D721Med (cell line): ENCODE results near the gene TTC29.

Experiments
- DNase-seq: peaks from one replicate; pipeline ENCODE4 v3.0.0; 2011; ENCODE audit warnings: low spot score; ENCODE audit not compliant: insufficient read length
- FAIRE-seq: peaks from 2 replicates; lab custom pipeline; 2011; peaks lifted over from hg19 to GRCh38; lab: Jason Lieb, UNC
- TF ChIP-seq, protein P1 (sequence below): IDR thresholded peaks from 2 replicates; pipeline ENCODE4 v1.5.1; 2012; ENCODE audit warnings: mild to moderate bottlenecking, control low read depth; ENCODE audit not compliant: insufficient read depth; ENCODE audit errors: missing control alignments

Gene TTC29

DNA sequence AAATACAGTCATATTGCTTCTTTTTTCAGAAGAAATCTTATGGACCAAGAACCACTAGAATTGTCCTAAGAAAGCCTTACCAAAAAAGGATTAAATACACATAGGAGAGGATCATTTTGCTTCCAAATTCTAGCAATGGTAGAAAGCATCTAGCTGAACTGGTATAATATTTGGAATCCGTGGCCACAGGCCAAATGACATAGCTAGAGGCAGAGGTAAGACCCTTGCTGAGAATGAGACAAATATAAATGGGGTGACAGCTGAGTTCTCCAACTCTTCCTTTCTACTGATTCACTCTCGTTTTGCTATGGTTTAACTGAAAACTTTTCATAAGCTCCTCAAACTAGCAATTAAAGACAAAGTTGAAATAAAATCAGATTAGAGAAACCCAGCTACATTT lies 150.0 kb downstream of the TTC29 start:
- no peak for FAIRE-seq
- no peak for DNase-seq
- TF ChIP-seq, protein P1, sequence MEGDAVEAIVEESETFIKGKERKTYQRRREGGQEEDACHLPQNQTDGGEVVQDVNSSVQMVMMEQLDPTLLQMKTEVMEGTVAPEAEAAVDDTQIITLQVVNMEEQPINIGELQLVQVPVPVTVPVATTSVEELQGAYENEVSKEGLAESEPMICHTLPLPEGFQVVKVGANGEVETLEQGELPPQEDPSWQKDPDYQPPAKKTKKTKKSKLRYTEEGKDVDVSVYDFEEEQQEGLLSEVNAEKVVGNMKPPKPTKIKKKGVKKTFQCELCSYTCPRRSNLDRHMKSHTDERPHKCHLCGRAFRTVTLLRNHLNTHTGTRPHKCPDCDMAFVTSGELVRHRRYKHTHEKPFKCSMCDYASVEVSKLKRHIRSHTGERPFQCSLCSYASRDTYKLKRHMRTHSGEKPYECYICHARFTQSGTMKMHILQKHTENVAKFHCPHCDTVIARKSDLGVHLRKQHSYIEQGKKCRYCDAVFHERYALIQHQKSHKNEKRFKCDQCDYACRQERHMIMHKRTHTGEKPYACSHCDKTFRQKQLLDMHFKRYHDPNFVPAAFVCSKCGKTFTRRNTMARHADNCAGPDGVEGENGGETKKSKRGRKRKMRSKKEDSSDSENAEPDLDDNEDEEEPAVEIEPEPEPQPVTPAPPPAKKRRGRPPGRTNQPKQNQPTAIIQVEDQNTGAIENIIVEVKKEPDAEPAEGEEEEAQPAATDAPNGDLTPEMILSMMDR, result no peak

DNA sequence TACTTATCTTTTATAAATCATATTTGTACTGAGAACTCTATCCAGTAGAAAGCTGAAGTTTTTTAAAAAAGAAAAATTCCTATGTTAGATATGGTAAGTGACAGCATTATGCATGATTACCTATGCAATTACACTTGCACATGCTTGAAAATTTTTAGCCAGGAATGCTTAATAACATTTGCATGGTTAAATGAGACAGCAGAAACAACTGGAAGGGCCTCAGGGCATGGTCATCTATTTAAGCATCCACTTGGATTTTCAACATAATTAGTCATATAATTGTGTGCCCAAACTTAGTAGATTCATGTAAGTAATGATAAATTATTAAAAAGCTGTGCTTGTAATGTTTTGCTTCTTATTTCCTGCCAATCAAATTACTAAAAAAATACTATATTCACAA lies 151.9 kb downstream of the TTC29 start:
- FAIRE-seq (no peak), DNase-seq (no peak)
- TF ChIP-seq, protein P1, result no peak

DNA sequence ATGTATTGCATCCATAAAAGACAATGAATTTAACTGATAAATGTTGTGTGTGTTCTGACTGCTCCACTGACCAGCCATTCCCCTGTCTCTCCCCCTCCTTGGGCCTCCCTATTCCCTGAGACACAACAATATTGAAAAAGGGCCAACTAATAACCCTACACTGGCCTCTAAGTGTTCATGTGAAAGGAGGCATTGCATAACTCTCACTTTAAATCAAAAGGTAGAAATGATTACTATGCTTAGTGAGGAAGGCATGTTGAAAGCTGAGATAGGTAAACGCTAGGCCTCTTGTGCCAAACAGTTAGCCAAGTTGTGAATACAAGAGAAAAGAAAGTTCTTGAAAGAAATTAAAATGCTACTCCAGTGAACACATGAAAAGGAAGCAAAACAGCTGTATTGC lies 154.2 kb downstream of the TTC29 start:
- FAIRE-seq (no peak), DNase-seq (no peak)
- TF ChIP-seq, protein P1, result no peak

DNA sequence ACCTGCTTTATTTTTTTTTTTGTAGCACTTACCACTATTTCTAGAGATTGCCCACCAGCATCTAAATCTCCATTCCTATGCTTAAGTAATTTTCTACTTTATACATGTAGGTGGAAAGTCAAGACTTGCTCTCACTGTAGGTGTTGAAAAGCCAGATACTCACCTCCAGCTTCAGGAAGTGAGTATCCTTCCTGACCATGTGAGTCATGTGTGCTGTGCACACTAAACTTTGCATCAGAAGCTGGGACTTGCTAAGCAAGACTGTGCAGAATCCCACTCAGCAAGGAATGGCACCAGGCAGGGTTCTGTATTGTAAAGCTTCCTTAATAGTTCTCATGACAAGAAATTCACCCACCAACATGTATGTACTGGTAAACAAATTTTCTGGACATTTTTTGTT lies 155.1 kb downstream of the TTC29 start:
- TF ChIP-seq, protein P1, result no peak
- FAIRE-seq, result no peak
- DNase-seq, result no peak

DNA sequence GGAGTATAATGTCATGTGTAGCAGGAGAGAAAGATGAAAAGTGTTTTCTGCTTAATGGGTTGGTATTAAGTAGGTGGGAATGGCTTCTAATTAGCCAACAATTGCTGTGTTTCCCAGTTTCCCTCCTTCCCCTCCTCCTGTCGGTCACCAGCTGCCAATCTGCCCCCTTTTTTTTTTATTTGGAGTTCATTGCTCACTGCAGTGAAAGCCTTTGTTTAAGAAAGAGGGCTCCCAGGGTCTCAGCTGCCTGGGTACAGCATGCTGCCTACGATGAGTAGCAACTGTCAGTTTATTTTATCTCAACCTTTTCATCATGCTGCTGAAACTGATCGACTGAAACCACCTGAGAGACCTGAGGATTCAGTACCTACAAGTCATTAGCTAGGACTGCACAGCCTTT lies 157.9 kb downstream of the TTC29 start:
- no peak for DNase-seq
- TF ChIP-seq, protein P1, result no peak
- no peak for FAIRE-seq

DNA sequence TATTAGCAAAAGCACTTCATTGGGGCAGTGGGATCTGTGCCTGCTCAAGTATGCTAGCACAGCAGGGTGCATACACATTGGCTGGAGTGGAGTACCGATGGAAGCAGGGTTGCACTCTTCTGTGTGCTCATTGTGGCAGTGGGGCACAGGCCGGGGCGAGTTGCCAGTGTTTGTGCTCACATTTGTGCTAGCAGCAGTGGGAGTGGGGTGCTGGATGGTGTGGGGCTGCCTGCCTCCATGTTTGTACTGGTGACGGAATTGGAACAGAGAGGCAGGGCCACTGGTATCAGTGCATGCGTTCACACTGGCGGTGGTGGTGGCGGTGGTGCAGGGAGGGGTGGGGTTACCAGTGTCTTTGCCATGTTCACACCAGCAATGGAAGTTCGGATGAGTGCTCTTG lies 169.0 kb downstream of the TTC29 start:
- TF ChIP-seq, protein P1, result no peak
- DNase-seq, result no peak
- no peak for FAIRE-seq

DNA sequence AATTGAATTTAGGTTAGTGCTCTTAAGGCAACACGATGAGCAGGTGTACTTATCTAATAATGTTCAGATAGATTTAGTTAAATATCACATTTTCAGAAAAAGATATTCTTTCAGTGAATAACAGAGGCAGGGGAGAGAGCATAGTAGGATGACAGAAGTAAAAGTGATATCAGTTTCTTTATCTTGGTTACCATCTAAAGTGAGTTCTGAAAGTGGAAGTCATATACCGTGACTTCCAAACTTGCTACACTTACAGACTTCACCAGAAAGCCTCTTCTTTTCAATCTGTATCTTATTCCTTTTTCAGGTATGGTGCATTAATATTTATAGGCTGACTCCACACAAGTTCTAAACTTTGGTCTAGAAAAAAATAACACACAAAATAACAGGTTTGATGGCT lies 182.1 kb downstream of the TTC29 start:
- TF ChIP-seq, protein P1, result no peak
- FAIRE-seq (no peak), DNase-seq (no peak)
